GM19099 (cell line): ENCODE results near the gene TRPV5.

Experiments
- POLR2A ChIP-seq: IDR thresholded peaks from 3 replicates; pipeline ENCODE4 v1.6.1; 2011; ENCODE audit warnings: low read depth; ENCODE audit not compliant: insufficient read length; ENCODE audit errors: extremely low read depth

TRPV5 gene

GRCh38 chr7:142933624-142934023 lies at the start of gene TRPV5:
TRPV5 (minus strand) TSS chr7:142933746; CDS start chr7:142933459, 287 bp downstream.
- no peak for TF ChIP-seq POLR2A

GRCh38 chr7:142974626-142975025 lies 41.1 kb upstream of the TRPV5 start:
- TF ChIP-seq POLR2A: no peak

- no peak for TF ChIP-seq POLR2A
These were observed 35.6 kb upstream of the TRPV5 start for GRCh38 chr7:142969183-142969582.

- no peak for TF ChIP-seq POLR2A
These were observed 34.7 kb upstream of the TRPV5 start for GRCh38 chr7:142968229-142968628.

GRCh38 chr7:142964502-142965246 lies 31.1 kb upstream of the TRPV5 start:
- no peak for TF ChIP-seq POLR2A

GRCh38 chr7:142963993-142964392 lies 30.4 kb upstream of the TRPV5 start:
- no peak for TF ChIP-seq POLR2A

- TF ChIP-seq POLR2A: no peak
These were observed 29.4 kb upstream of the TRPV5 start for GRCh38 chr7:142962991-142963390.

GRCh38 chr7:142961973-142962926 lies 28.7 kb upstream of the TRPV5 start, which contains the start of gene KEL:
KEL (minus strand) TSS chr7:142962363; CDS start chr7:142962206, 157 bp downstream.
- no peak for TF ChIP-seq POLR2A

GRCh38 chr7:142961595-142961972 lies 28.0 kb upstream of the TRPV5 start:
- TF ChIP-seq POLR2A: no peak

- TF ChIP-seq POLR2A: no peak
These were observed 27.5 kb upstream of the TRPV5 start for GRCh38 chr7:142960955-142961512.

GRCh38 chr7:142959202-142959601 lies 25.7 kb upstream of the TRPV5 start:
- no peak for TF ChIP-seq POLR2A

- TF ChIP-seq POLR2A: no peak
These were observed 24.2 kb upstream of the TRPV5 start for GRCh38 chr7:142957723-142958122.

GRCh38 chr7:142956951-142957623 lies 23.5 kb upstream of the TRPV5 start:
- TF ChIP-seq POLR2A: no peak

GRCh38 chr7:142954680-142955268 lies 21.2 kb upstream of the TRPV5 start:
- TF ChIP-seq POLR2A: no peak
